Melanocyte of skin (primary cell): Measurements from ENCODE around the gene ISCA1. TPM values are rescaled to one million over a fixed set of nuclear protein-coding genes. Genes with fewer than 3 reads are reported as not detected.

Source experiments
- small RNA-seq, 2 donors: library from RNA; depleted of rRNA; stranded (forward); fragments of <200 nt; gene quantifications; one replicate each; pipeline ENCODE3, GENCODE V24; 2012
- total RNA-seq, 2 donors: library from RNA; depleted of rRNA; stranded (reverse); fragments of >200 nt; gene quantifications; 2 replicates each; pipeline ENCODE4 v1.2.3, GENCODE V29; 2012

Gene ISCA1
- total RNA-seq, result 10 to 100 TPM; 32.6 to 32.7 TPM

DNA sequence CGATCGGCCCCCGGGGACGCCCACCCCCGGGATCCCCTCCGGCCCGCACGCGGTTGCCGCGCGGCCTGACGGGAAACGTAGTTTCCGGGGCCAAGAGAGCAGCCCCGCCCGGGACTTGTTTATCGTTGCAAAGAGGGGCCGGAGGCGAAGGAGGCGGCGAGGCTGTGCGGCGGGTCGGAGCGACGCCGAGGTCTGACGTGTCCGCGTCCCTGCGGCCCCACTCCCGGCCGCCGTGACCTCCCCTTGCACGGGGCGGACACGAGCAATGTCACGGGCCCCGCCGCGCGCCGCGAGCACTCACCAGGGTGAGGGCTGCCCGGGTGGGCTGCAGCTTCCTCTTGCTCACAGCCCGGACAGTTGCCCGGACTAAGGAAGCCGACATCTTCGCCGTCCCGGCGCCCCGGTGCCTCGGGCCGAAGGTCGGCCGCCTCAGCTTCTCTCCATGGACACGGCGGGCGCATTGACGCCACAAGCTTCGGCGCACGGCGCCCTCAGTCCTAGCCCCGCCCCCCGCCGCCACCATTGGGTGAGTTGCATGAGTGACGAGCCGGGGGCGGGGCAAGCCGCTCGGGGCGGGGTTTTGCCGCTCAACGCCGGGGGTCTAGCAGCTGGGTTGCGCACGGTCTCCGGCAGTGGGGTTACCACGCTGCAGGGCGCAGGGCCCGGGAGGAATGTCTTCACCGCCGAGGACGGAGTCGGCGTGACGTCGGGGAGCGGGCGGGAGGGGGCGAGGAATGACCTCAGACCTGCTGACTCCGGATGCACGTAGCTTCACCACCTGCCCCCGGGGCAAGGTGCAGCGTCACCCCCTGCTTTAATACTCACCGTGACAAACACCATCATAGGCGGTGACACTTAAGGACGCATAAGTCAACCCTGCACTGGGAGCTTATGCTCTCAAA lies at the start of gene ISCA1:
Gene ISCA1, minus strand, starts transcription at position 462 of the 902 bp plus-strand sequence. Its CDS starts 80 bp downstream, at position 382.

GRCh38 chr9:86259557-86259956 lies 22.8 kb downstream of the ISCA1 start, which contains the start of gene C9orf153:
C9orf153 (minus strand) TSS chr9:86259657; CDS start chr9:86229603, 30,054 bp downstream.

Small RNA genes within 50 kb of the gene (small RNA-seq; reads per million reads assigned to genes)
- gene AL137849.1 (0 reads per million in 2 donors), gene RN7SKP264 (0 reads per million in 2 donors)

Other genes with a start within 250 kb of the ISCA1 start
- gene GOLM1, start 183.0 kb downstream of the ISCA1 start, total RNA-seq, result 10 to 100 TPM; 53.7 to 90.6 TPM
- gene C9orf153, start 22.9 kb downstream of the ISCA1 start, total RNA-seq, result under 1 TPM in 1 of 2 donors, not detected in 1; under 0.01 TPM
- gene TUT7, start 71.9 kb upstream of the ISCA1 start, total RNA-seq, result 10 to 100 TPM; 19.0 to 23.1 TPM